PC-9 (cell line): Measurements from ENCODE around the gene MID1IP1. TPM values are rescaled to one million over a fixed set of nuclear protein-coding genes. Genes with fewer than 3 reads are reported as not detected.

ENCODE experiments used
- BruUV-seq: library from RNA; stranded (reverse); fragments of 400-500 nt; replicated peaks from 2 replicates; lab custom pipeline; 2021; lab: Mats Ljungman, UMichigan
- CTCF ChIA-PET: fragments of 300-600 bp; sonication (Branson Sonifier 250); formaldehyde crosslinking; loops from one replicate; lab custom pipeline; 2022; ENCODE audit warnings: antibody characterized with exemption; lab: Charles Lee
- POLR2A ChIA-PET: fragments of 300-600 bp; sonication (Branson Sonifier 250); formaldehyde crosslinking; loops from one replicate; lab custom pipeline; 2022; ENCODE audit warnings: antibody characterized with exemption; ENCODE audit not compliant: unreplicated experiment; lab: Charles Lee
- DNase-seq, 2 experiments: peaks; one replicate each; pipeline versions ENCODE4 v3.0.0 to v3.0.0-alpha.2; 2015 to 2022; ENCODE audit warnings: mixed read lengths in 1 of 2
- H2AFZ ChIP-seq: fragments of 200-600 bp; sonication (generic); 2 replicates; pipeline ENCODE4 v1.8.1; 2017; ENCODE audit warnings: antibody characterized with exemption
- H3F3A ChIP-seq: fragments of 200-600 bp; sonication (generic); 2 replicates; pipeline ENCODE4 v1.8.1; 2017; ENCODE audit warnings: antibody characterized with exemption, mild to moderate bottlenecking, low read depth; ENCODE audit not compliant: insufficient read depth
- H3K27ac ChIP-seq: fragments of 200-600 bp; sonication (generic); 2 replicates; pipeline ENCODE4 v1.6.1; 2016; ENCODE audit warnings: mixed run types
- H3K27me3 ChIP-seq: fragments of 200-600 bp; sonication (generic); 2 replicates; pipeline ENCODE4 v1.6.1; 2016; ENCODE audit warnings: low read depth, mixed run types; ENCODE audit not compliant: insufficient read depth
- H3K36me3 ChIP-seq: fragments of 200-600 bp; sonication (generic); 2 replicates; pipeline ENCODE4 v1.6.1; 2016; ENCODE audit warnings: low read depth, mixed run types
- H3K4me1 ChIP-seq: fragments of 200-600 bp; sonication (generic); replicated peaks from 2 replicates; pipeline ENCODE4 v1.6.1; 2016; ENCODE audit warnings: mixed run types; ENCODE audit not compliant: insufficient read depth
- H3K4me2 ChIP-seq: fragments of 200-600 bp; sonication (generic); 2 replicates; pipeline ENCODE4 v1.6.1; 2017; ENCODE audit warnings: mixed run types
- H3K4me3 ChIP-seq: fragments of 200-600 bp; sonication (generic); 2 replicates; pipeline ENCODE4 v1.6.1; 2016; ENCODE audit warnings: mixed run types
- H3K79me2 ChIP-seq: fragments of 200-600 bp; sonication (generic); 2 replicates; pipeline ENCODE4 v1.6.1; 2017; ENCODE audit warnings: low read depth, mixed run types
- H3K9me2 ChIP-seq: fragments of 200-600 bp; sonication (generic); 2 replicates; pipeline ENCODE4 v1.8.1; 2017; ENCODE audit warnings: mild to moderate bottlenecking; ENCODE audit not compliant: insufficient read depth
- H3K9me3 ChIP-seq: fragments of 200-600 bp; sonication (generic); 2 replicates; pipeline ENCODE4 v1.8.1; 2016; ENCODE audit warnings: low read depth; ENCODE audit not compliant: insufficient read depth
- H4K20me1 ChIP-seq: fragments of 200-600 bp; sonication (generic); 2 replicates; pipeline ENCODE4 v1.8.1; 2017; ENCODE audit not compliant: insufficient read depth
- CTCF ChIP-seq: fragments of 200-600 bp; sonication (generic); conservative IDR thresholded peaks from 2 replicates; pipeline ENCODE4 v1.6.1; 2017; ENCODE audit warnings: mixed run types, antibody characterized with exemption, mild to moderate bottlenecking, moderate library complexity
- EZH2 ChIP-seq: fragments of 200-600 bp; sonication (generic); IDR thresholded peaks from 2 replicates; pipeline ENCODE4 v1.8.0; 2017; ENCODE audit warnings: antibody characterized with exemption, low read depth
- intact Hi-C: fragments of 100-400 bp; cut with micrococcal nuclease; formaldehyde crosslinking; loops from one replicate; pipeline ENCODE4 v1.10.0; 2022; ENCODE audit not compliant: unreplicated experiment
- total RNA-seq: library from RNA; stranded (reverse); gene quantifications from 2 replicates; pipeline ENCODE4 v1.2.3, GENCODE V29; 2021

The MID1IP1 gene
- total RNA-seq, 1 experiment from 2014 or later = not detected

GRCh38 chrX:38819709-38820108 lies 18.4 kb downstream of the MID1IP1 start:
- no peak overlapping the region for H2AFZ ChIP-seq
- POLR2A ChIA-PET = no interaction called here

GRCh38 chrX:38820751-38821150 lies 19.5 kb downstream of the MID1IP1 start:
- no peak overlapping the region for H3K27ac ChIP-seq
- no peaks in the 10 kb centered on the region for H3K9me2 ChIP-seq
- no TSS peak for BruUV-seq
- H3F3A ChIP-seq = no peaks in the 10 kb centered on the region
- no peak for DNase-seq
- H3K4me2 ChIP-seq = no peak overlapping the region
- no peak for TF ChIP-seq EZH2
- no peak for TF ChIP-seq CTCF
- CTCF ChIA-PET = no interaction called here
- H3K36me3 ChIP-seq = no peaks in the 10 kb centered on the region
- no peaks in the 10 kb centered on the region for H3K9me3 ChIP-seq
- H3K27me3 ChIP-seq = no peaks in the 10 kb centered on the region
- H4K20me1 ChIP-seq = no peaks in the 10 kb centered on the region
- H3K79me2 ChIP-seq = no peaks in the 10 kb centered on the region
- H2AFZ ChIP-seq = no peak overlapping the region
- POLR2A ChIA-PET = no interaction called here
- intact Hi-C loops = no loop called here
- no peaks in the 10 kb centered on the region for H3K4me1 ChIP-seq
- H3K4me3 ChIP-seq = no peak overlapping the region

More at GRCh38 chrX:38819709-38820108, 18.4 kb downstream of the MID1IP1 start:
- no peak for DNase-seq
- no peak overlapping the region for H3K4me2 ChIP-seq
- no peak overlapping the region for H3K4me3 ChIP-seq
- H3K79me2 ChIP-seq = no peaks in the 10 kb centered on the region
- H4K20me1 ChIP-seq = no peaks in the 10 kb centered on the region
- TF ChIP-seq CTCF = no peak
- TF ChIP-seq EZH2 = no peak
- H3K4me1 ChIP-seq = no peaks in the 10 kb centered on the region
- intact Hi-C loops = no loop called here
- H3F3A ChIP-seq = no peaks in the 10 kb centered on the region
- CTCF ChIA-PET = no interaction called here
- H3K36me3 ChIP-seq = no peaks in the 10 kb centered on the region
- H3K27ac ChIP-seq = no peak overlapping the region
- no TSS peak for BruUV-seq
- H3K27me3 ChIP-seq = no peaks in the 10 kb centered on the region
- H3K9me2 ChIP-seq = no peaks in the 10 kb centered on the region
- H3K9me3 ChIP-seq = no peaks in the 10 kb centered on the region

- POLR2A ChIA-PET = no interaction called here
Observed at GRCh38 chrX:38824176-38824575, 22.9 kb downstream of the MID1IP1 start.

More at GRCh38 chrX:38824176-38824575, 22.9 kb downstream of the MID1IP1 start:
- H3K79me2 ChIP-seq = no peaks in the 10 kb centered on the region
- BruUV-seq = no TSS peak
- intact Hi-C loops = no loop called here
- CTCF ChIA-PET = no interaction called here
- no peak for DNase-seq
- no peaks in the 10 kb centered on the region for H3K4me1 ChIP-seq
- no peak for TF ChIP-seq CTCF
- TF ChIP-seq EZH2 = no peak
- H3K4me2 ChIP-seq = no peak overlapping the region
- no peaks in the 10 kb centered on the region for H3F3A ChIP-seq
- H3K27ac ChIP-seq = no peak overlapping the region
- no peaks in the 10 kb centered on the region for H3K9me3 ChIP-seq
- no peak overlapping the region for H3K4me3 ChIP-seq
- H3K27me3 ChIP-seq = no peaks in the 10 kb centered on the region
- H3K36me3 ChIP-seq = no peaks in the 10 kb centered on the region
- H4K20me1 ChIP-seq = no peaks in the 10 kb centered on the region
- no peaks in the 10 kb centered on the region for H3K9me2 ChIP-seq
- H2AFZ ChIP-seq = no peak overlapping the region
